Adipose tissue (tissue), 3 donors: Measurements from ENCODE around the gene H1-8. TPM values are rescaled to one million over a fixed set of nuclear protein-coding genes. Genes with fewer than 3 reads are reported as not detected.
A peak's percentile ranks its signal among the peaks of the same experiment; 100 is the strongest.

Experiments
- H3K27ac ChIP-seq: one replicate; pipeline ENCODE4 v1.5.1; 2013; ENCODE audit warnings: low read depth, low read length
- WGBS, 3 donors: extraction: QIAGEN DNeasy Blood & Tissue Kit; methylation state at CpG; one replicate each; pipeline ENCODE4 v1.1.7; 2013; 5-methylcytosine and 5-hydroxymethylcytosine counted together
- polyA plus RNA-seq, 3 donors: library from polyadenylated mRNA; stranded (reverse); fragments of 200-250 nt; gene quantifications; one replicate each; pipeline ENCODE4 v1.2.3, GENCODE V29; 2013
- donor health status: healthy with polysubstance abuse.
- donor health status: Bipolar disorder and iron deficiency.
- donor health status: healthy.

H1-8 gene
- polyA plus RNA-seq, 3 donors = not detected

DNA sequence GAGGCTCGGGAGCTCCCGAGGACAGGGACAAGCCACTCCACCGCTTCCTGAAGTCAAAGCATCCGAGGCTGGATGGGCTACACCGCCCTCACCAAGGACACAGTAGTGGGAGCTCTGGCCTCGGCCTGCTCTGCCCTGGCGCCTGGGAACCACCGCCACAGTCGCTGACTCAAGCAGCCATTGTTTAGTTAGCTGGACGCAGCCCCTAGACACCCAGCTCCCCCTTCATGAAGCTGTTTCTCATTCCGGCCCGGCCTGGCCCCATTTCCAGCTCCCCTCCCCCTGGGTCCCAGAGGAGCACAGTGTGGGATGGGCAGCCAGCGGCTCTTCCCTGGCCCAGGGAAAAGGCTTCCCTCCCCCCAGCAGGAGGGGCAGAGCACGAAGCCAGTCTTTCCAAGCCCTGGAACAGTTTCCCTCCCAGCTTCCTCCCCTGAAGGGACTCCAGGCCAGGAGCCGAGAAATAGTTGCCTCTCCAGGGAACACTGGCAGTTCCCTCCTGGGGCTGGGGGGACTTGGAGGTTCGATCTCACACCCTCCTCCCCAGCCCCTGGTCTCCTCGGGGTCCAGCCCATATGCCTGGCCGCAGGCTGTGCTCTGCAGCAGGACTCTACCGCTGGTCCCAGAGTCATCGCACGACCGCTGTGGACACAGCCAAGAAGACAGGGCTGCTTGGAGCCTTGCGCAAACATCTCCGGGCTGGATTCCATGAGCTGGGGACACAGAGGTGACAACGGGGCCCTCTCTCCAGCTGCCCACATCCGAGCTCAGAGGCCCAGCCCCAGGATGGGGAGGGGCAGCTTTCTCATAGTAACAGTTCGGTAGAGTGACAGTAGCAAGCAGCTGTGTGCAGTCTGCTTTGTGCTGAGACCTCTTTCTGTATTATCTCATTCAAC is 53.5 kb downstream of the H1-8 start:
- H3K27ac ChIP-seq = no peak overlapping the region
- 21 to 61% (median 23%) methylated on average over 27 of the region's 27 CpGs for WGBS, 3 donors

GRCh38 chr3:129597087-129597999 is 54.4 kb downstream of the H1-8 start:
- peak overlapping the region; percentile 13 for H3K27ac ChIP-seq
- 23 to 68% (median 26%) methylated on average over 31 of the region's 31 CpGs for WGBS, 3 donors

GRCh38 chr3:129598000-129598381 is 55.0 kb downstream of the H1-8 start:
- 25 to 73% (median 36%) methylated on average over 5 of the region's 5 CpGs for WGBS, 3 donors
- no peak overlapping the region for H3K27ac ChIP-seq

- 79 to 84% (median 81%) methylated on average over 11 of the region's 11 CpGs for WGBS, 3 donors
- no peak overlapping the region for H3K27ac ChIP-seq
Observed at GRCh38 chr3:129598484-129598883, 55.5 kb downstream of the H1-8 start.

- H3K27ac ChIP-seq = no peak overlapping the region
- 54 to 85% (median 67%) methylated on average over 19 of the region's 19 CpGs for WGBS, 3 donors
Observed at GRCh38 chr3:129599073-129599472, 56.1 kb downstream of the H1-8 start.

- no peak overlapping the region for H3K27ac ChIP-seq
- WGBS, 3 donors = 30 to 76% (median 32%) methylated on average over 4 to 5 of the region's 5 CpGs
Observed at GRCh38 chr3:129599607-129600006, 56.6 kb downstream of the H1-8 start.

DNA sequence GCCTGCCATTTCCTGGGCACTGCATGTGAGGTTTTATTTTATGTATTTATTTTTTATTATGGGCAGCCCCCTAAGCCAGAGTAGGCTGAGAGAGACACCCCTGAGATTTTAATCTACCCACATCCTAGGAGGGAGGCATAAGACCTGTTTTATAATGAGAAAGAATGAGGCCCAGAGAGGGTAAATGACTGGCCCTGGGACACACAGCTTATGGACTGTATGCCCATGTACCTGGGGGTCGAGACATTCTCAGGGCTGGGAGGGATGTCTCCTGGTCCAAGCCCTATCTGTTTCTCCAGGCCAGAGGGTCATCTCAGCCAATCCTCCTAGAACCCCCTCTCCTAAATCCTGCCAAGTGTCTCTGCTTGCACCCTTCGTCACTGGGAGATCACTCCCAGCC is 57.4 kb downstream of the H1-8 start:
- no peak overlapping the region for H3K27ac ChIP-seq
- 74 to 87% (median 78%) methylated on average over 2 of the region's 2 CpGs for WGBS, 3 donors

Other genes starting within 250 kb of the H1-8 start
- 1 to 10 TPM in 1 of 3 donors, under 1 TPM in 2; 0.45 to 1.1 (median 0.56) TPM for gene EFCAB12, start 114.5 kb upstream of the H1-8 start, polyA plus RNA-seq
- 10 to 100 TPM; 14.3 to 19.0 (median 16.8) TPM for gene MBD4, start 103.2 kb upstream of the H1-8 start, polyA plus RNA-seq
- 10 to 100 TPM; 14.1 to 19.0 (median 15.6) TPM for gene IFT122, start 103.0 kb upstream of the H1-8 start, polyA plus RNA-seq
- not detected for gene RHO, start 14.5 kb upstream of the H1-8 start, polyA plus RNA-seq
- gene PLXND1, start 63.5 kb downstream of the H1-8 start, polyA plus RNA-seq = 100 to 1,000 TPM in 2 of 3 donors, 10 to 100 TPM in 1; 30.1 to 266 (median 131) TPM